SH-SY5Y (cell line): ENCODE measurements around the gene ITPA.

Experiments
- GATA2 ChIP-seq: IDR thresholded peaks from 2 replicates; pipeline ENCODE4 v1.6.1; 2011; ENCODE audit warnings: mild to moderate bottlenecking, low read depth, low read length
- GATA3 ChIP-seq: IDR thresholded peaks from 2 replicates; pipeline ENCODE4 v1.6.1; 2011; ENCODE audit warnings: low read depth, mild to moderate bottlenecking, low read length, moderate library complexity

GRCh38 chr20:3231889-3232588 is 22.7 kb downstream of the ITPA start:
- TF ChIP-seq GATA2 (no peak), GATA3 (no peak)
